GM23338 (cell line): Measurements from ENCODE around the gene MMP24OS. TPM values are rescaled to one million over a fixed set of nuclear protein-coding genes. Genes with fewer than 3 reads are reported as not detected.

ENCODE experiments used
- ATAC-seq: fragments of 200-7000 bp; cut with Tn5 transposase; 3 replicates; pipeline ENCODE4 v1.9.1; 2020
- DNase-seq: peaks from one replicate; pipeline ENCODE4 v3.0.0-alpha.2; 2015; ENCODE audit warnings: low spot score
- H2AFZ ChIP-seq: fragments of 200-600 bp; sonication (generic); 2 replicates; pipeline ENCODE4 v1.8.0; 2016; ENCODE audit warnings: antibody characterized with exemption, mild to moderate bottlenecking, moderate library complexity
- H3F3A ChIP-seq: fragments of 200-600 bp; sonication (generic); replicated peaks from 2 replicates; pipeline ENCODE4 v1.8.0; 2017; ENCODE audit warnings: antibody characterized with exemption, mixed run types, low read depth
- H3K27ac ChIP-seq: fragments of 200-600 bp; sonication (generic); 2 replicates; pipeline ENCODE4 v1.6.1; 2016; ENCODE audit warnings: low read depth
- H3K27me3 ChIP-seq: fragments of 200-600 bp; sonication (generic); 2 replicates; pipeline ENCODE4 v1.8.0; 2016; ENCODE audit warnings: mild to moderate bottlenecking, mixed run types, moderate library complexity; ENCODE audit not compliant: insufficient read depth
- H3K36me3 ChIP-seq: fragments of 200-600 bp; sonication (generic); 2 replicates; pipeline ENCODE4 v1.8.0; 2016; ENCODE audit warnings: mild to moderate bottlenecking; ENCODE audit not compliant: insufficient read depth
- H3K4me1 ChIP-seq: fragments of 200-600 bp; sonication (generic); 2 replicates; pipeline ENCODE4 v1.8.0; 2016; ENCODE audit warnings: mild to moderate bottlenecking, moderate library complexity; ENCODE audit not compliant: insufficient read depth
- H3K4me2 ChIP-seq: fragments of 200-600 bp; sonication (generic); 2 replicates; pipeline ENCODE4 v1.7.1; 2017; ENCODE audit warnings: mixed run types
- H3K4me3 ChIP-seq: fragments of 200-600 bp; sonication (generic); 2 replicates; pipeline ENCODE4 v1.6.1; 2016; ENCODE audit warnings: mixed run types
- H3K79me2 ChIP-seq: fragments of 200-600 bp; sonication (generic); replicated peaks from 2 replicates; pipeline ENCODE4 v1.8.0; 2017; ENCODE audit warnings: mild to moderate bottlenecking; ENCODE audit not compliant: insufficient read depth
- H3K9me2 ChIP-seq: fragments of 200-600 bp; sonication (generic); 2 replicates; pipeline ENCODE4 v1.8.0; 2017; ENCODE audit not compliant: insufficient read depth
- H4K20me1 ChIP-seq: fragments of 200-600 bp; sonication (generic); replicated peaks from 2 replicates; pipeline ENCODE4 v1.8.0; 2017; ENCODE audit warnings: mild to moderate bottlenecking; ENCODE audit not compliant: insufficient read depth
- H3K27ac Mint-ChIP-seq: 2 replicates; pipeline ENCODE4 v1.8.0; 2020; ENCODE audit warnings: inconsistent platforms, mild to moderate bottlenecking, moderate library complexity, mixed read lengths
- H3K27me3 Mint-ChIP-seq: 3 replicates; pipeline ENCODE4 v1.8.0; 2022; ENCODE audit warnings: low read depth, mild to moderate bottlenecking, moderate library complexity, mixed read lengths, inconsistent platforms; ENCODE audit not compliant: insufficient read depth, poor library complexity
- H3K36me3 Mint-ChIP-seq: 3 replicates; pipeline ENCODE4 v1.8.0; 2021; ENCODE audit warnings: low read depth, mild to moderate bottlenecking, inconsistent platforms, moderate library complexity, mixed read lengths
- H3K4me1 Mint-ChIP-seq: 3 replicates; pipeline ENCODE4 v1.8.0; 2020; ENCODE audit warnings: mild to moderate bottlenecking, inconsistent platforms, mixed read lengths
- H3K4me3 Mint-ChIP-seq: 3 replicates; pipeline ENCODE4 v1.8.0; 2021; ENCODE audit warnings: moderate library complexity, mild to moderate bottlenecking, inconsistent platforms, mixed read lengths
- H3K9me3 Mint-ChIP-seq: 3 replicates; pipeline ENCODE4 v1.8.0; 2020; ENCODE audit warnings: moderate library complexity, mild to moderate bottlenecking, inconsistent platforms, mixed read lengths
- CREB1 ChIP-seq: fragments of 250-450 bp; sonication (Bioruptor Pico); IDR thresholded peaks from 2 replicates; pipeline ENCODE4 v1.5.0; 2020; ENCODE audit warnings: low read depth, mild to moderate bottlenecking, moderate library complexity
- CTCF ChIP-seq, 2 experiments: fragments of 200-600 bp in 1 of 2; sonication (generic) in 1 of 2; conservative IDR thresholded peaks; 2 replicates each; pipeline versions ENCODE4 v1.5.1 to v1.6.1; 2016 to 2017; ENCODE audit warnings: antibody characterized with exemption in 2 of 2, low read depth in 2 of 2, mild to moderate bottlenecking in 2 of 2, moderate library complexity in 1 of 2
- ETS1 ChIP-seq: IDR thresholded peaks from 2 replicates; pipeline ENCODE4 v1.6.1; 2016; ENCODE audit warnings: antibody characterized with exemption
- EZH2 ChIP-seq: fragments of 200-600 bp; sonication (generic); IDR thresholded peaks from one replicate; pipeline ENCODE4 v1.8.0; 2017; ENCODE audit warnings: antibody characterized with exemption, mild to moderate bottlenecking, low read depth; ENCODE audit not compliant: unreplicated experiment
- EZH2phosphoT487 ChIP-seq: fragments of 200-600 bp; sonication (generic); IDR thresholded peaks from one replicate; pipeline ENCODE4 v1.8.1; 2018; ENCODE audit warnings: antibody characterized with exemption; ENCODE audit not compliant: unreplicated experiment
- JUNB ChIP-seq: IDR thresholded peaks from one replicate; pipeline ENCODE4 v1.6.1; 2016; ENCODE audit warnings: antibody characterized with exemption; ENCODE audit not compliant: unreplicated experiment
- NANOG ChIP-seq: IDR thresholded peaks from 2 replicates; pipeline ENCODE4 v1.6.1; 2016; ENCODE audit warnings: antibody characterized with exemption, borderline replicate concordance
- POLR2AphosphoS5 ChIP-seq: IDR thresholded peaks from 2 replicates; pipeline ENCODE4 v1.6.1; 2016; ENCODE audit warnings: antibody characterized with exemption, low read depth
- REST ChIP-seq: IDR thresholded peaks from one replicate; pipeline ENCODE4 v1.6.1; 2018; ENCODE audit warnings: antibody characterized with exemption; ENCODE audit not compliant: unreplicated experiment
- STAT1 ChIP-seq: IDR thresholded peaks from one replicate; pipeline ENCODE4 v1.6.1; 2016; ENCODE audit warnings: antibody characterized with exemption; ENCODE audit not compliant: unreplicated experiment
- ZNF114 ChIP-seq: fragments of 250-450 bp; sonication (Bioruptor Pico); IDR thresholded peaks from 2 replicates; pipeline ENCODE4 v1.5.0; 2020; ENCODE audit warnings: mild to moderate bottlenecking, moderate library complexity
- ZNF331 ChIP-seq: fragments of 250-450 bp; sonication (Bioruptor Pico); IDR thresholded peaks from 2 replicates; pipeline ENCODE4 v1.5.0; 2020; ENCODE audit warnings: low read depth, mild to moderate bottlenecking, moderate library complexity
- polyA plus RNA-seq: library from polyadenylated mRNA; unstranded; fragments of >200 nt; fragmentation: Nextera tagmentation; extraction: Ambion mirVana; gene quantifications from 2 replicates; pipeline ENCODE4 v1.2.1, GENCODE V29; 2016
- total RNA-seq: library from RNA; depleted of rRNA; stranded (reverse); fragments of >200 nt; shearing (Covaris generic); gene quantifications from 2 replicates; pipeline ENCODE4 v1.2.3, GENCODE V29; 2014

Gene MMP24OS
- total and polyA plus RNA-seq, 2 experiments from 2014 or later = 10.5 to 25.4 TPM

GRCh38 chr20:35297155-35297554 is 19.2 kb upstream of the MMP24OS start:
- Histone ChIP-seq H2AFZ (no peak overlapping the region), H3K27me3 (no peaks in the 10 kb centered on the region), H3K36me3 (no peaks in the 10 kb centered on the region), H3K9me2 (no peaks in the 10 kb centered on the region), H3F3A (no peaks in the 10 kb centered on the region), H4K20me1 (no peaks in the 10 kb centered on the region), H3K4me1 (no peaks in the 10 kb centered on the region), H3K79me2 (no peaks in the 10 kb centered on the region), H3K4me3 (no peak overlapping the region), H3K4me2 (no peak overlapping the region), H3K27ac (no peak overlapping the region)
- no peak overlapping the region for H3K4me3 Mint-ChIP-seq
- H3K4me1 Mint-ChIP-seq = peaks cover 2% of the 10 kb centered on the region
- no peak overlapping the region for H3K27ac Mint-ChIP-seq
- DNase-seq (peak; percentile 33), ATAC-seq (peak; percentile 52)
- TF ChIP-seq ZNF331 (CRISPR knock-in tag) (no peak), CTCF (conservative IDR thresholded peaks at IDR 0.05; ENCODE audit: low read depth in 2 of 2) (0 out of 4 replicates have a peak, but pooled peaks have one; percentile 4 to 7)
- H3K27me3 Mint-ChIP-seq = peaks cover 13% of the 10 kb centered on the region
- H3K9me3 Mint-ChIP-seq = no peaks in the 10 kb centered on the region
- no peaks in the 10 kb centered on the region for H3K36me3 Mint-ChIP-seq

- no peak overlapping the region for H3K27ac Mint-ChIP-seq
- DNase-seq (peak; percentile 23), ATAC-seq (peak; percentile 55)
- no peaks in the 10 kb centered on the region for H3K9me2 ChIP-seq
- no peaks in the 10 kb centered on the region for H3K36me3 ChIP-seq
- H4K20me1 ChIP-seq = no peaks in the 10 kb centered on the region
- H3K4me2 ChIP-seq = no peak overlapping the region
- no peaks in the 10 kb centered on the region for H3K9me3 Mint-ChIP-seq
- no peaks in the 10 kb centered on the region for H3K79me2 ChIP-seq
- no peak overlapping the region for H2AFZ ChIP-seq
- H3K4me1 Mint-ChIP-seq = peaks cover 2% of the 10 kb centered on the region
- H3K27me3 Mint-ChIP-seq = peaks cover 16% of the 10 kb centered on the region
- H3K4me1 ChIP-seq = no peaks in the 10 kb centered on the region
- no peak overlapping the region for H3K4me3 Mint-ChIP-seq
- no peak overlapping the region for H3K27ac ChIP-seq
- H3K36me3 Mint-ChIP-seq = no peaks in the 10 kb centered on the region
- H3K27me3 ChIP-seq = no peaks in the 10 kb centered on the region
- H3F3A ChIP-seq = no peaks in the 10 kb centered on the region
- no peak overlapping the region for H3K4me3 ChIP-seq
- TF ChIP-seq STAT1 (no peak), EZH2 (no peak), ETS1 (no peak), JUNB (no peak), POLR2AphosphoS5 (no peak), REST (no peak), NANOG (no peak), CREB1 (CRISPR knock-in tag) (no peak), CTCF (conservative IDR thresholded peaks at IDR 0.05; ENCODE audit: low read depth in 2 of 2) (no peak), ZNF114 (CRISPR knock-in tag) (no peak), EZH2phosphoT487 (no peak)
Measured at GRCh38 chr20:35296101-35296554, 18.2 kb upstream of the MMP24OS start.
